Body of pancreas (tissue), 4 donors: Measurements from ENCODE around the gene HMGN2.

Source experiments
- POLR2A ChIP-seq, 3 donors: fragments of 450-650 bp; IDR thresholded peaks; one replicate each; pipeline ENCODE4 v1.6.1; 2016; ENCODE audit warnings: antibody characterized with exemption in 3 of 3, mild to moderate bottlenecking in 2 of 3
- TF ChIP-seq, protein P1 (sequence below), 7 experiments: fragments of 450-650 bp in 4 of 7; fragments of 200-600 bp in 3 of 7; sonication (generic) in 3 of 7; IDR thresholded peaks; one replicate each; pipeline ENCODE4 v1.5.1; 2016 to 2019; ENCODE audit warnings: antibody characterized with exemption in 7 of 7

- TF ChIP-seq, protein P1, sequence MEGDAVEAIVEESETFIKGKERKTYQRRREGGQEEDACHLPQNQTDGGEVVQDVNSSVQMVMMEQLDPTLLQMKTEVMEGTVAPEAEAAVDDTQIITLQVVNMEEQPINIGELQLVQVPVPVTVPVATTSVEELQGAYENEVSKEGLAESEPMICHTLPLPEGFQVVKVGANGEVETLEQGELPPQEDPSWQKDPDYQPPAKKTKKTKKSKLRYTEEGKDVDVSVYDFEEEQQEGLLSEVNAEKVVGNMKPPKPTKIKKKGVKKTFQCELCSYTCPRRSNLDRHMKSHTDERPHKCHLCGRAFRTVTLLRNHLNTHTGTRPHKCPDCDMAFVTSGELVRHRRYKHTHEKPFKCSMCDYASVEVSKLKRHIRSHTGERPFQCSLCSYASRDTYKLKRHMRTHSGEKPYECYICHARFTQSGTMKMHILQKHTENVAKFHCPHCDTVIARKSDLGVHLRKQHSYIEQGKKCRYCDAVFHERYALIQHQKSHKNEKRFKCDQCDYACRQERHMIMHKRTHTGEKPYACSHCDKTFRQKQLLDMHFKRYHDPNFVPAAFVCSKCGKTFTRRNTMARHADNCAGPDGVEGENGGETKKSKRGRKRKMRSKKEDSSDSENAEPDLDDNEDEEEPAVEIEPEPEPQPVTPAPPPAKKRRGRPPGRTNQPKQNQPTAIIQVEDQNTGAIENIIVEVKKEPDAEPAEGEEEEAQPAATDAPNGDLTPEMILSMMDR (IDR thresholded peaks at IDR 0.05) = peak in 1 of 7 experiments; percentile 9
- TF ChIP-seq POLR2A (IDR thresholded peaks at IDR 0.05) = peak in 2 of 3 donors; percentile 30 to 86
These were observed 28.4 kb downstream of the HMGN2 start for GRCh38 chr1:26500488-26501175.
